Esophagus squamous epithelium (tissue), 4 donors: ENCODE results near the gene CACNA2D3.

ENCODE experiments used
- POLR2A ChIP-seq, 4 donors: fragments of 450-650 bp; IDR thresholded peaks; one replicate each; pipeline ENCODE4 v1.6.1; 2017; ENCODE audit warnings: antibody characterized with exemption in 4 of 4, mild to moderate bottlenecking in 4 of 4, moderate library complexity in 3 of 4
- TF ChIP-seq, protein P1 (sequence below), 6 experiments: fragments of 450-650 bp in 4 of 6; fragments of 200-600 bp in 2 of 6; sonication (generic) in 2 of 6; IDR thresholded peaks; one replicate each; pipeline ENCODE4 v1.5.1; 2016 to 2019; ENCODE audit warnings: antibody characterized with exemption in 6 of 6, mild to moderate bottlenecking in 4 of 6, moderate library complexity in 4 of 6

DNA sequence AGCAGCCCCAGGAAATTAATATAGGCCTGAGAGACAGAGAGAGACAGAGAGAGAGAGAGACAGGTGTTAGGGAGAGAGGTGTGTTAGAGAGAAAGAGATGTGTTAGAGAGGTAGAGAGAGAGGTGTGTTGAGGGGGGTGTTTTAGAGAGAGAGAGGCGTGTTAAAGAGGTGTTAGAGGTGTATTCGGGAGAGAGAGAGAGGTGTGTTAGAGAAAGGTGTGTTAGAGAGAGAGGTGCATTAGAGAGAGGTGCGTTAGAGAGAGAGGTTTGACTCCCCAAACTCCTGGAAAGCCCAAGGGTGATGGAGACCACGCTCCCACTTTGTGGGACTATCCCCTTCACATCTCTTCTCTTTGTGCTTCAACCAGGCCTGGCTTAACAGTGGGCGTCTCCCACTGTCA, 95.5 kb downstream of the CACNA2D3 start:
- TF ChIP-seq POLR2A (IDR thresholded peaks at IDR 0.05), result no peak
- TF ChIP-seq, protein P1, sequence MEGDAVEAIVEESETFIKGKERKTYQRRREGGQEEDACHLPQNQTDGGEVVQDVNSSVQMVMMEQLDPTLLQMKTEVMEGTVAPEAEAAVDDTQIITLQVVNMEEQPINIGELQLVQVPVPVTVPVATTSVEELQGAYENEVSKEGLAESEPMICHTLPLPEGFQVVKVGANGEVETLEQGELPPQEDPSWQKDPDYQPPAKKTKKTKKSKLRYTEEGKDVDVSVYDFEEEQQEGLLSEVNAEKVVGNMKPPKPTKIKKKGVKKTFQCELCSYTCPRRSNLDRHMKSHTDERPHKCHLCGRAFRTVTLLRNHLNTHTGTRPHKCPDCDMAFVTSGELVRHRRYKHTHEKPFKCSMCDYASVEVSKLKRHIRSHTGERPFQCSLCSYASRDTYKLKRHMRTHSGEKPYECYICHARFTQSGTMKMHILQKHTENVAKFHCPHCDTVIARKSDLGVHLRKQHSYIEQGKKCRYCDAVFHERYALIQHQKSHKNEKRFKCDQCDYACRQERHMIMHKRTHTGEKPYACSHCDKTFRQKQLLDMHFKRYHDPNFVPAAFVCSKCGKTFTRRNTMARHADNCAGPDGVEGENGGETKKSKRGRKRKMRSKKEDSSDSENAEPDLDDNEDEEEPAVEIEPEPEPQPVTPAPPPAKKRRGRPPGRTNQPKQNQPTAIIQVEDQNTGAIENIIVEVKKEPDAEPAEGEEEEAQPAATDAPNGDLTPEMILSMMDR (IDR thresholded peaks at IDR 0.05), result no peak
